OCI-LY3 (cell line): ENCODE measurements around the gene CHAF1A.

Experiments
- H2AFZ ChIP-seq: fragments of 200-600, 300-600 bp; shearing (Covaris generic); 2 replicates; pipeline ENCODE4 v1.6.0; 2014; ENCODE audit warnings: antibody characterized with exemption, low read depth, low read length
- H3K27ac ChIP-seq: fragments of 200-600, 300-600 bp; sonication (generic); 2 replicates; pipeline ENCODE4 v1.5.1; 2014; ENCODE audit warnings: mild to moderate bottlenecking, low read length, moderate library complexity, mixed read lengths
- H3K27me3 ChIP-seq: fragments of 200-600, 300-600 bp; sonication (generic); 2 replicates; pipeline ENCODE4 v1.6.1; 2014; ENCODE audit warnings: low read depth, low read length, mixed read lengths
- H3K36me3 ChIP-seq: fragments of 200-600, 300-600 bp; sonication (generic); replicated peaks from 2 replicates; pipeline ENCODE3; 2014; ENCODE audit warnings: low read depth, low read length, mixed read lengths
- H3K4me1 ChIP-seq: fragments of 300-600, 200-600 bp; sonication (generic); 2 replicates; pipeline ENCODE4 v1.6.1; 2014; ENCODE audit warnings: low read length, mixed read lengths
- H3K4me2 ChIP-seq: fragments of 200-600, 300-600 bp; sonication (generic); 2 replicates; pipeline ENCODE4 v1.6.1; 2014; ENCODE audit warnings: low read length, mixed read lengths
- H3K4me3 ChIP-seq: fragments of 300-600, 200-600 bp; sonication (generic); 2 replicates; pipeline ENCODE4 v1.5.1; 2014; ENCODE audit warnings: antibody characterized with exemption, mild to moderate bottlenecking, low read length, moderate library complexity
- H3K79me2 ChIP-seq: fragments of 300-600, 200-600 bp; shearing (Covaris generic); 2 replicates; pipeline ENCODE4 v1.6.1; 2014; ENCODE audit warnings: mild to moderate bottlenecking, low read length, mixed read lengths
- H3K9ac ChIP-seq: fragments of 300-600, 200-600 bp; shearing (Covaris generic); 2 replicates; pipeline ENCODE4 v1.6.0; 2014; ENCODE audit warnings: mild to moderate bottlenecking, low read length, moderate library complexity
- H3K9me3 ChIP-seq: fragments of 200-600, 300-600 bp; shearing (Covaris generic); 2 replicates; pipeline ENCODE4 v1.6.1; 2014; ENCODE audit warnings: low read length, mixed read lengths; ENCODE audit not compliant: insufficient read depth
- H4K20me1 ChIP-seq: fragments of 200-600, 300-600 bp; sonication (generic); 2 replicates; pipeline ENCODE4 v1.6.1; 2016; ENCODE audit warnings: low read length, mixed read lengths; ENCODE audit not compliant: insufficient read depth
- CTCF ChIP-seq: fragments of 200-600, 300-600 bp; sonication (generic); IDR thresholded peaks from 2 replicates; pipeline ENCODE4 v1.5.1; 2014; ENCODE audit warnings: antibody characterized with exemption, low read length, low read depth
- EZH2phosphoT487 ChIP-seq: fragments of 200-600 bp; shearing (Covaris generic); IDR thresholded peaks from 2 replicates; pipeline ENCODE4 v1.6.1; 2018; ENCODE audit warnings: antibody characterized with exemption, mixed run types, low read depth

Gene CHAF1A

DNA sequence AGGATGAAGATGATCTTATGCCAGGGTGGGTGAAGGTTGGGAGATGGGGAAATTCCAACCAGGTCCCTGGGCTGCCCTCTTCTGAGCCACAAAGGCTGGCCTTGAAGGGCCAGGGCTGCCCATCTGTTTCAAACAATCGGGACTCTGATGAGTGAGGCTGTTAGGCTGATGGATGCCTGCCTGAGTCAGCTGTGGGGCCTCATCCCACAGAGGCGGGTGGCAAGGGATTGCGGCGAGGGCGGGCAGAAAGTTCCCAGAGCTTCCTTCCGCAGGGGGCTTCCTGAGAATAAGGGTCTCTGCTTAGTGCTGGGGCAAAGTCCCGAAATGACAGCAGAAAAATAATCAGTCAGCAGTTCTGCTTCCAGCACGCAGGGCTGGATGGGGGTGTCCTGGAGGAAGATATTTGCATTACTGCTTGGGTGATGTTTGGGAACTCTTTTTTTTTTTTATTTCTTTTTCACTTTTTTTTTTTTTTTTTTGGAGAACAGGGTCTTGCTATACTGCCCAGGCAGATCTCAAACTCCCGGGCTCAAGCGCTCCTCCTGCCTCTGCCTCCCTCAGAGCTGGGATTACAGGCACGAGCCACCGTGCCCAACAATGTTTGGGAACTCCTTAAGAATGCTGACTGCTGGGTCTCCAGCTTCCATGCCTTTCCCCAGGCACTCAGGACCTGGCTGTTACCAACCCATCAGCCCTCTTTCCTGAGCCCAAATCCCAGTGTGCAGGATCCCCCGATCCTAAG is 16.2 kb upstream of the CHAF1A start:
- Histone ChIP-seq H3K4me3 (no peak overlapping the region), H3K4me1 (peaks cover 10% of the 10 kb centered on the region), H3K9ac (no peak overlapping the region), H3K9me3 (no peaks in the 10 kb centered on the region), H3K27me3 (peaks cover 5% of the 10 kb centered on the region; the same call in 1 of the 2 replicates), H2AFZ (no peak overlapping the region), H3K27ac (no peak overlapping the region), H3K36me3 (peaks cover 19% of the 10 kb centered on the region), H3K79me2 (peaks cover 73% of the 10 kb centered on the region), H4K20me1 (peaks cover 74% of the 10 kb centered on the region), H3K4me2 (no peak overlapping the region)
- no peak for TF ChIP-seq CTCF
- TF ChIP-seq EZH2phosphoT487, result no peak

GRCh38 chr19:4388337-4389063 is 13.9 kb upstream of the CHAF1A start:
- Histone ChIP-seq H3K27ac (no peak overlapping the region), H3K4me3 (no peak overlapping the region), H4K20me1 (peaks cover 81% of the 10 kb centered on the region), H3K27me3 (no peaks in the 10 kb centered on the region), H2AFZ (no peak overlapping the region), H3K36me3 (peaks cover 12% of the 10 kb centered on the region), H3K4me2 (no peak overlapping the region), H3K79me2 (peaks cover 84% of the 10 kb centered on the region), H3K4me1 (no peaks in the 10 kb centered on the region), H3K9me3 (no peaks in the 10 kb centered on the region), H3K9ac (no peak overlapping the region)
- TF ChIP-seq CTCF (no peak), EZH2phosphoT487 (no peak)

DNA sequence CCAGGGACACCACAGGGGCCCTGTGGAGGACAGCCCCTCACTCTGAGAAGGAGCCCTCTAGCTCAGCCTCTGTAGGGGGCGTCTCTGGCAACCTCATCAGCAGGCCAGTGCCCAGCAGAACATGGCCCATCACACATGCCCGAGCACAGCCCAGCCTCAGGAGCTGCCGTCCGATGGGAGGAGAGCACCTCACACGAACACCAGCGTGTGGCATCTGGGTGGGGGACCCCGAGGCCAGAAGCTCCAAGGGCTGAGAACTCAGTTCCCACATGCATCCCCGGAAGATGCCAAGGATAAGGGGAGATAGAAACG is 13.4 kb upstream of the CHAF1A start:
- no peak overlapping the region for H3K4me3 ChIP-seq
- H3K79me2 ChIP-seq, result peaks cover 84% of the 10 kb centered on the region
- peaks cover 8% of the 10 kb centered on the region for H3K36me3 ChIP-seq
- H3K9me3 ChIP-seq, result no peaks in the 10 kb centered on the region
- H3K4me2 ChIP-seq, result no peak overlapping the region
- H2AFZ ChIP-seq, result no peak overlapping the region
- H3K27ac ChIP-seq, result no peak overlapping the region
- H3K27me3 ChIP-seq, result no peaks in the 10 kb centered on the region
- H3K4me1 ChIP-seq, result no peaks in the 10 kb centered on the region
- peaks cover 76% of the 10 kb centered on the region for H4K20me1 ChIP-seq
- TF ChIP-seq CTCF (no peak), EZH2phosphoT487 (no peak)
- no peak overlapping the region for H3K9ac ChIP-seq

DNA sequence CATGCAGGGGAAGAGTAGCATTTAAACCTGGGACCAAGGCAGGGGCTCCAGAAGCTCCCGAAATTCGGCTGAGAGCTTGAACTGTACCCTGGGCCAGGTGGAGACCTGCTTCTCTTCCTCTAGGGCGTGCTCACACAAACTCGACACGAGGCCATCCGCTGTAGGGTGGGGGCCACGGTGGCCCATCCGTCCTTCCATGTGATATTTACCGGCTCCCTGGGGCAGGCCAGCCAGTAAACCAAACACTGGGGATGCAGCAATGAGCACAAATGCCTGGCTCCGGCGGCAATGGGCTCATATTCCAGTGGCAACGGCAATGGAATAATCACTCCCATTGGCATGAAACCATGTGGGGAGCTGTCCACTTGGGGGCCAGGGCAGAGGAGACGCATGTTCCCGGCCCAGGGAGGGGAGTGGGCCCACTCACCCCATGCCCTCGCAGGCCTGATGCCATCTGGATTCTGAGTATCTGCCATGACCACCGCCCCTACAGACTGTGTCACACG is 12.9 kb upstream of the CHAF1A start:
- Histone ChIP-seq H3K79me2 (peaks cover 86% of the 10 kb centered on the region), H3K36me3 (peaks cover 8% of the 10 kb centered on the region), H3K4me2 (no peak overlapping the region), H3K4me3 (no peak overlapping the region), H3K27me3 (no peaks in the 10 kb centered on the region), H3K27ac (no peak overlapping the region), H3K4me1 (no peaks in the 10 kb centered on the region), H3K9ac (no peak overlapping the region), H4K20me1 (peaks cover 77% of the 10 kb centered on the region), H2AFZ (no peak overlapping the region), H3K9me3 (no peaks in the 10 kb centered on the region)
- TF ChIP-seq EZH2phosphoT487, result no peak
- no peak for TF ChIP-seq CTCF
